Activated CD8-positive, alpha-beta T cell treated with anti-CD3 and anti-CD28 coated beads for 36 hours (primary cell): ENCODE results near the gene PCSK2. TPM values are rescaled to one million over a fixed set of nuclear protein-coding genes. Genes with fewer than 3 reads are reported as not detected.

Experiments
- ATAC-seq: fragments of 200-7000 bp; cut with Tn5 transposase; one replicate; pipeline ENCODE4 v1.10.0; 2021; ENCODE audit warnings: mild to moderate bottlenecking, moderate library complexity
- CTCF ChIA-PET: fragments of 350-600 bp; sonication (Branson Sonifier 250); formaldehyde crosslinking; loops from one replicate; lab custom pipeline; 2021; ENCODE audit warnings: antibody characterized with exemption; lab: Charles Lee
- POLR2A ChIA-PET: fragments of 350-600 bp; sonication (Branson Sonifier 250); formaldehyde crosslinking; loops from one replicate; lab custom pipeline; 2021; ENCODE audit warnings: antibody characterized with exemption; lab: Charles Lee
- DNase-seq: peaks from one replicate; pipeline ENCODE4 v3.0.0-alpha.2; 2020
- H3K27ac Mint-ChIP-seq: one replicate; pipeline ENCODE4 v1.8.0; 2021; ENCODE audit warnings: mild to moderate bottlenecking, mixed read lengths
- H3K27me3 Mint-ChIP-seq: one replicate; pipeline ENCODE4 v1.8.0; 2021; ENCODE audit warnings: mixed read lengths
- H3K36me3 Mint-ChIP-seq: one replicate; pipeline ENCODE4 v1.8.0; 2021; ENCODE audit warnings: low read depth, mixed read lengths
- H3K4me1 Mint-ChIP-seq: one replicate; pipeline ENCODE4 v1.8.0; 2021; ENCODE audit warnings: low read depth, mixed read lengths
- H3K4me3 Mint-ChIP-seq: one replicate; pipeline ENCODE4 v1.8.0; 2021; ENCODE audit warnings: mild to moderate bottlenecking, moderate library complexity, mixed read lengths
- H3K9me3 Mint-ChIP-seq: one replicate; pipeline ENCODE4 v1.8.0; 2021; ENCODE audit warnings: mixed read lengths
- intact Hi-C: fragments of 100-400 bp; cut with micrococcal nuclease; formaldehyde crosslinking; loops from one replicate; pipeline ENCODE4 v1.10.0; 2022
- total RNA-seq, 2 experiments: library from RNA; stranded (reverse); gene quantifications; one replicate each; pipeline ENCODE4 v1.2.3, GENCODE V29; 2021
- TF ChIP-seq, protein P1 (sequence below): fragments of 200-600 bp; IDR thresholded peaks from one replicate; pipeline ENCODE4 v1.8.0; 2022; ENCODE audit warnings: antibody characterized with exemption, mild to moderate bottlenecking

The PCSK2 gene
- total RNA-seq, 2 experiments from 2014 or later = not detected

GRCh38 chr20:17500271-17500670, 273.4 kb downstream of the PCSK2 start:
- Mint-ChIP-seq H3K27me3 (no peaks in the 10 kb centered on the region), H3K4me1 (peaks cover 18% of the 10 kb centered on the region), H3K9me3 (no peaks in the 10 kb centered on the region), H3K27ac (no peak overlapping the region), H3K36me3 (no peaks in the 10 kb centered on the region), H3K4me3 (no peak overlapping the region)
- POLR2A ChIA-PET = no interaction called here
- CTCF ChIA-PET = interaction anchor here (1.1 kb wide), 1 partner anchor 402 kb away, joined by 3 read pairs; no protein-coding TSS in a partner anchor
- DNase-seq (no peak), ATAC-seq (no peak)
- TF ChIP-seq, protein P1, sequence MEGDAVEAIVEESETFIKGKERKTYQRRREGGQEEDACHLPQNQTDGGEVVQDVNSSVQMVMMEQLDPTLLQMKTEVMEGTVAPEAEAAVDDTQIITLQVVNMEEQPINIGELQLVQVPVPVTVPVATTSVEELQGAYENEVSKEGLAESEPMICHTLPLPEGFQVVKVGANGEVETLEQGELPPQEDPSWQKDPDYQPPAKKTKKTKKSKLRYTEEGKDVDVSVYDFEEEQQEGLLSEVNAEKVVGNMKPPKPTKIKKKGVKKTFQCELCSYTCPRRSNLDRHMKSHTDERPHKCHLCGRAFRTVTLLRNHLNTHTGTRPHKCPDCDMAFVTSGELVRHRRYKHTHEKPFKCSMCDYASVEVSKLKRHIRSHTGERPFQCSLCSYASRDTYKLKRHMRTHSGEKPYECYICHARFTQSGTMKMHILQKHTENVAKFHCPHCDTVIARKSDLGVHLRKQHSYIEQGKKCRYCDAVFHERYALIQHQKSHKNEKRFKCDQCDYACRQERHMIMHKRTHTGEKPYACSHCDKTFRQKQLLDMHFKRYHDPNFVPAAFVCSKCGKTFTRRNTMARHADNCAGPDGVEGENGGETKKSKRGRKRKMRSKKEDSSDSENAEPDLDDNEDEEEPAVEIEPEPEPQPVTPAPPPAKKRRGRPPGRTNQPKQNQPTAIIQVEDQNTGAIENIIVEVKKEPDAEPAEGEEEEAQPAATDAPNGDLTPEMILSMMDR = no peak
- intact Hi-C loops = loop anchor here (10.0 kb wide), 1 partner anchor 495 kb away; no protein-coding TSS in a partner anchor

- Mint-ChIP-seq H3K9me3 (no peaks in the 10 kb centered on the region), H3K27me3 (no peaks in the 10 kb centered on the region), H3K4me3 (no peak overlapping the region), H3K4me1 (peaks cover 24% of the 10 kb centered on the region), H3K27ac (no peak overlapping the region), H3K36me3 (no peaks in the 10 kb centered on the region)
- intact Hi-C loops = loop anchor here (10.0 kb wide), 1 partner anchor 494 kb away; no protein-coding TSS in a partner anchor
- no peak for ATAC-seq
- no peak for DNase-seq
- TF ChIP-seq, protein P1 = no peak
- ChIA-PET CTCF (interaction anchor here (1.1 kb wide), 1 partner anchor 402 kb away, joined by 3 read pairs; no protein-coding TSS in a partner anchor), POLR2A (no interaction called here)
Measured at GRCh38 chr20:17500826-17501225, 274.0 kb downstream of the PCSK2 start.

DNA sequence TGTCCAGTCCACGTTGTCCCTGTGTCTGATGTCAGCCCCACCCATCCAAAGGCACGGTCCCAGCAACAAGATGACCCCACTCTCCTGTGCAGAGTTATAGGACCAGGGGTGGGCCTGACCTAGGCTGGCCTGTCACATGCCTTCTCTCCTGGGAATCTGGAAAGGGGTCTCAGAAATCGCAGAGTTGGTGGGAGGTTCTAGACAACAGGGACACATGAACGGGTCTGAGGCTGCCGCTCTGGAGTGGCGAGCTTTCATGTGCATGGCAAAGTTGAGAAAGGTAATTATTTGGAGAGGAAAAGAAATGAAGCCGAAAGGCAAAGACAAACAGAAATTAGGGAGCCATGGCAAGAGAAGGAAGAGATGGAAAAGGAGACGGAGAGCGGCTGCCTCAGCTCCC, 274.9 kb downstream of the PCSK2 start:
- ChIA-PET POLR2A (no interaction called here), CTCF (no interaction called here)
- H3K36me3 Mint-ChIP-seq = no peaks in the 10 kb centered on the region
- ATAC-seq = no peak
- TF ChIP-seq, protein P1 = no peak
- no peak overlapping the region for H3K27ac Mint-ChIP-seq
- H3K27me3 Mint-ChIP-seq = no peaks in the 10 kb centered on the region
- no peak overlapping the region for H3K4me3 Mint-ChIP-seq
- H3K4me1 Mint-ChIP-seq = peaks cover 29% of the 10 kb centered on the region
- intact Hi-C loops = loop anchor here (10.0 kb wide), 1 partner anchor 493 kb away; no protein-coding TSS in a partner anchor
- H3K9me3 Mint-ChIP-seq = no peaks in the 10 kb centered on the region
- DNase-seq = no peak

GRCh38 chr20:17502105-17502504, 275.3 kb downstream of the PCSK2 start:
- DNase-seq = no peak
- Mint-ChIP-seq H3K36me3 (no peaks in the 10 kb centered on the region), H3K4me1 (peaks cover 33% of the 10 kb centered on the region), H3K27ac (no peak overlapping the region), H3K27me3 (no peaks in the 10 kb centered on the region), H3K4me3 (no peak overlapping the region), H3K9me3 (no peaks in the 10 kb centered on the region)
- ChIA-PET POLR2A (no interaction called here), CTCF (no interaction called here)
- intact Hi-C loops = loop anchor here (10.0 kb wide), 1 partner anchor 493 kb away; no protein-coding TSS in a partner anchor
- no peak for ATAC-seq
- TF ChIP-seq, protein P1 = no peak

GRCh38 chr20:17503301-17504065, 276.6 kb downstream of the PCSK2 start:
- CTCF ChIA-PET = interaction anchor here (0.8 to 3.3 kb wide), 9 partner anchors 9 to 930 kb away, joined by 3 to 32 read pairs (median 4); partner anchors contain the start of gene KIF16B
- Mint-ChIP-seq H3K9me3 (no peaks in the 10 kb centered on the region), H3K27ac (no peak overlapping the region), H3K36me3 (no peaks in the 10 kb centered on the region), H3K4me1 (peaks cover 37% of the 10 kb centered on the region), H3K4me3 (no peak overlapping the region), H3K27me3 (peaks cover 3% of the 10 kb centered on the region)
- intact Hi-C loops = loop anchor here (10.0 kb wide), 1 partner anchor 491 kb away; no protein-coding TSS in a partner anchor
- ATAC-seq = no peak
- POLR2A ChIA-PET = interaction anchor here (0.6 to 1.0 kb wide), 2 partner anchors 27 to 54 kb away, joined by 3 to 4 read pairs; no protein-coding TSS in a partner anchor
- TF ChIP-seq, protein P1 = no peak
- DNase-seq = no peak
